Endothelial cell of umbilical vein (primary cell): Measurements from ENCODE around the gene ZBTB9. TPM values are rescaled to one million over a fixed set of nuclear protein-coding genes. Genes with fewer than 3 reads are reported as not detected.
A peak's percentile ranks its signal among the peaks of the same experiment; 100 is the strongest.

Experiments
- BruUV-seq: library from RNA; stranded (reverse); fragments of 400-500 nt; replicated peaks from 2 replicates; lab custom pipeline; 2021; lab: Mats Ljungman, UMichigan
- CTCF ChIA-PET: fragments of 300-600, 350-600 bp; sonication (Branson Sonifier 250); formaldehyde crosslinking; loops from one replicate; lab custom pipeline; 2021; ENCODE audit warnings: antibody characterized with exemption, inconsistent platforms; lab: Charles Lee
- POLR2A ChIA-PET: fragments of 300-600, 350-600 bp; sonication (Branson Sonifier 250); formaldehyde crosslinking; loops from one replicate; lab custom pipeline; 2021; ENCODE audit warnings: antibody characterized with exemption, inconsistent platforms; lab: Charles Lee
- DNase-seq: peaks from one replicate; pipeline ENCODE4 v3.0.0-alpha.2; 2011; ENCODE audit warnings: low read depth, low spot score
- FAIRE-seq: peaks from 2 replicates; lab custom pipeline; 2011; peaks lifted over from hg19 to GRCh38; lab: Jason Lieb, UNC
- H2AFZ ChIP-seq: 2 replicates; pipeline ENCODE4 v1.6.0; 2012; ENCODE audit warnings: low read depth, low read length, control low read depth, inconsistent platforms
- H3K27ac ChIP-seq: 2 replicates; pipeline ENCODE4 v1.5.1; 2011; ENCODE audit warnings: low read depth, mild to moderate bottlenecking, control low read depth, low read length, moderate library complexity; ENCODE audit not compliant: insufficient read depth
- H3K27me3 ChIP-seq, 2 experiments: 2 replicates each; pipeline versions ENCODE4 v1.6.0 to v1.6.1; 2011; ENCODE audit warnings: low read length in 2 of 2, mixed read lengths in 1 of 2; ENCODE audit not compliant: control insufficient read depth in 2 of 2, insufficient read depth in 2 of 2
- H3K36me3 ChIP-seq, 2 experiments: 2 replicates in 1 of 2; 3 replicates in 1 of 2; pipeline ENCODE4 v1.5.1; 2011; ENCODE audit warnings: low read length in 2 of 2, mild to moderate bottlenecking in 1 of 2, moderate library complexity in 1 of 2; ENCODE audit not compliant: control insufficient read depth in 2 of 2, insufficient read depth in 2 of 2; ENCODE audit errors: extremely low read depth in 1 of 2
- H3K4me1 ChIP-seq: 3 replicates; pipeline ENCODE4 v1.5.1; 2011; ENCODE audit warnings: mild to moderate bottlenecking, low read length; ENCODE audit not compliant: control insufficient read depth, insufficient read depth; ENCODE audit errors: extremely low read depth
- H3K4me2 ChIP-seq: 2 replicates; pipeline ENCODE4 v1.6.1; 2011; ENCODE audit warnings: low read length, control low read depth, mixed read lengths; ENCODE audit not compliant: insufficient read depth
- H3K4me3 ChIP-seq, 3 experiments: fragments of 200-600 bp in 1 of 3; sonication (generic), shearing (Covaris generic) in 1 of 3; replicated peaks in 1 of 3; 2 replicates each; pipeline ENCODE4 v1.5.1; 2011 to 2016; ENCODE audit warnings: control low read depth in 3 of 3, low read length in 3 of 3, mild to moderate bottlenecking in 2 of 3, inconsistent platforms in 1 of 3, low read depth in 1 of 3, moderate library complexity in 1 of 3; ENCODE audit not compliant: insufficient read depth in 1 of 3
- H3K79me2 ChIP-seq: 2 replicates; pipeline ENCODE4 v1.6.0; 2012; ENCODE audit warnings: low read length, inconsistent platforms; ENCODE audit not compliant: control insufficient read depth, insufficient read depth
- H3K9ac ChIP-seq: replicated peaks from 2 replicates; pipeline ENCODE3; 2011; ENCODE audit warnings: low read length, control low read depth; ENCODE audit not compliant: insufficient read depth; ENCODE audit errors: extremely low read depth
- H3K9me1 ChIP-seq: replicated peaks from 3 replicates; pipeline ENCODE4 v1.6.0; 2011; ENCODE audit warnings: mild to moderate bottlenecking, low read length; ENCODE audit not compliant: control insufficient read depth, insufficient read depth; ENCODE audit errors: extremely low read depth
- H3K9me3 ChIP-seq: replicated peaks from 2 replicates; pipeline ENCODE4 v1.5.1; 2012; ENCODE audit warnings: low read length, inconsistent platforms; ENCODE audit not compliant: control insufficient read depth, insufficient read depth
- H4K20me1 ChIP-seq: replicated peaks from 2 replicates; pipeline ENCODE3; 2011; ENCODE audit warnings: mild to moderate bottlenecking, low read length; ENCODE audit not compliant: control insufficient read depth, insufficient read depth; ENCODE audit errors: extremely low read depth
- CTCF ChIP-seq, 2 donors: IDR thresholded peaks; 1 replicate in 1 of 2; 2 replicates in 1 of 2; pipeline ENCODE4 v1.5.1; 2011; ENCODE audit warnings: low read length in 2 of 2, mild to moderate bottlenecking in 2 of 2, moderate library complexity in 2 of 2, control low read depth in 1 of 2, inconsistent platforms in 1 of 2, low read depth in 1 of 2; ENCODE audit not compliant: insufficient read depth in 1 of 2; ENCODE audit errors: extremely low read depth in 1 of 2
- EZH2 ChIP-seq: IDR thresholded peaks from 2 replicates; pipeline ENCODE4 v1.6.1; 2012; ENCODE audit warnings: borderline replicate concordance, low read depth, mild to moderate bottlenecking, moderate library complexity, low read length, inconsistent platforms; ENCODE audit not compliant: severe bottlenecking
- FOS ChIP-seq: IDR thresholded peaks from 2 replicates; pipeline ENCODE4 v1.6.1; 2011; ENCODE audit warnings: mild to moderate bottlenecking, low read length, moderate library complexity, borderline replicate concordance; ENCODE audit not compliant: insufficient read depth
- GATA2 ChIP-seq: IDR thresholded peaks from 2 replicates; pipeline ENCODE4 v1.7.0; 2011; ENCODE audit warnings: low read depth, mild to moderate bottlenecking, moderate library complexity, mixed read lengths, low read length; ENCODE audit not compliant: insufficient read length, insufficient read depth
- JUN ChIP-seq: IDR thresholded peaks from 2 replicates; pipeline ENCODE4 v1.6.1; 2011; ENCODE audit warnings: borderline replicate concordance, low read depth; ENCODE audit not compliant: insufficient read length, insufficient read depth
- MAX ChIP-seq: IDR thresholded peaks from 2 replicates; pipeline ENCODE4 v1.6.1; 2011; ENCODE audit not compliant: insufficient read depth, insufficient read length
- MYC ChIP-seq: IDR thresholded peaks from one replicate; pipeline ENCODE4 v1.6.1; 2011; ENCODE audit warnings: mild to moderate bottlenecking, low read depth, low read length
- POLR2A ChIP-seq: IDR thresholded peaks from 2 replicates; pipeline ENCODE4 v1.6.1; 2012; ENCODE audit warnings: low read depth, mild to moderate bottlenecking, control low read depth, low read length
- POLR2AphosphoS5 ChIP-seq: IDR thresholded peaks from 2 replicates; pipeline ENCODE4 v1.6.1; 2012; ENCODE audit warnings: low read depth, mild to moderate bottlenecking, control low read depth, low read length, moderate library complexity; ENCODE audit not compliant: insufficient read depth
- dilution Hi-C: fragments of 300-500 bp; cut with MboI; formaldehyde crosslinking; loops from one replicate; pipeline ENCODE4 v1.15.0; 2019; ENCODE audit warnings: low sequenced_read_pairs; ENCODE audit not compliant: extremely low pct_ligation_motif_present
- intact Hi-C: fragments of 100-400 bp; cut with micrococcal nuclease; formaldehyde crosslinking; loops from one replicate; pipeline ENCODE4 v1.10.0; 2022
- polyA plus RNA-seq, 4 experiments: library from polyadenylated mRNA; depleted of rRNA in 3 of 4; stranded (reverse) in 3 of 4; unstranded in 1 of 4; fragments of >200 nt; gene quantifications; 2 replicates each; pipeline versions ENCODE4 v1.2.1 to v1.2.3, GENCODE V29; 2011 to 2012; ENCODE audit warnings: missing spikeins in 1 of 4
- total RNA-seq: library from RNA; stranded (reverse); gene quantifications from 2 replicates; pipeline ENCODE4 v1.2.3, GENCODE V29; 2021

ZBTB9 gene
- total and polyA plus RNA-seq, 2 donors (not counting 3 experiments of a cell fraction or from before 2014, with no cell fraction given): 4.7 to 8.0 TPM

GRCh38 chr6:33459226-33459625 lies 4.8 kb downstream of the ZBTB9 start:
- Histone ChIP-seq H3K9ac (no peak overlapping the region), H3K4me2 (no peak overlapping the region), H3K27ac (no peak overlapping the region), H3K79me2 (no peaks in the 10 kb centered on the region), H3K27me3 (peaks cover 0 to 4% of the 10 kb centered on the region in 2 experiments), H3K4me1 (peaks cover 3% of the 10 kb centered on the region), H3K9me3 (no peaks in the 10 kb centered on the region), H4K20me1 (no peaks in the 10 kb centered on the region), H2AFZ (no peak overlapping the region), H3K4me3 (no peak overlapping the region), H3K9me1 (no peaks in the 10 kb centered on the region), H3K36me3 (no peaks in the 10 kb centered on the region)
- dilution Hi-C loops: no loop called here
- BruUV-seq: no TSS peak
- ChIA-PET CTCF (interaction anchor here (1.1 kb wide), 1 partner anchor 11 kb away, joined by 3 read pairs; no protein-coding TSS in a partner anchor), POLR2A (no interaction called here)
- intact Hi-C loops: no loop called here
- DNase-seq (no peak), FAIRE-seq (no peak)
- no peak for TF ChIP-seq CTCF (IDR thresholded peaks at IDR 0.05; ENCODE audit: extremely low read depth in 1 of 2, insufficient read depth in 1 of 2, low read depth in 1 of 2, low read length in 2 of 2)
- TF ChIP-seq JUN: peak; percentile 25
- no peak for TF ChIP-seq EZH2

DNA sequence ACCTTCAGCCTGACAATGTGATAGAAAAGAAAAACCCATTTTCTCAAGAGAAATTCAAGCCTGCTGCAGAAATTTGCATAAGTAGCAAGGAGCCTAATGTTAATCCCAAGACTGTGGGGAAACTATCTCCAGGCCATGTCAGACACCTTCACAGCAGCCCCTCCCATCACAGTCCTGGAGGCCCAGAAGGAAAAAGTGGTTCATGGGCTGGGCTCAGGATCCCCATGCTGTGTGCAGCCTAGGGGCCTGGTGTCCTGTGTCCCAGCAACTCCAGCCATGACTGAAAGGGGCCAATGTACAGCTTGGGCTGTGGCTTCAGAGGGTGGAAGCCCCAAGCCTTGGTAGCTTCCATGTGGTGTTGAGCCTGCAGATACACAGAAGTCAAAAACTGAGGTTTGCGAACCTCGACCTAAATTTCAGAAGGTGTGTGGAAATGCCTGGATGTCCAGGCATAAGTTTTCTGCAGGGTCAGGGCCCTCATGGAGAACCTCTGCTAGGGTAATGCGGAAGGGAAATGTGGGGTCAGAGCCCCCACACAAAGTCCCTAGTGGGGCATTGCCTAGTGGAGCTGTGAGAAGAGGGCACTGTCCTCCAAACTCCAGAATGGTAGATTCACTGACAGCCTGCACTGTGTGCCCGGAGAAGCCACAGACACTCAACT lies 11.8 kb downstream of the ZBTB9 start:
- DNase-seq (no peak), FAIRE-seq (no peak)
- intact Hi-C loops (no loop called here), dilution Hi-C loops (no loop called here)
- Histone ChIP-seq H3K27me3 (peaks cover 0 to 4% of the 10 kb centered on the region in 2 experiments), H3K9me1 (no peaks in the 10 kb centered on the region), H3K4me3 (no peak overlapping the region), H3K79me2 (no peaks in the 10 kb centered on the region), H3K4me2 (no peak overlapping the region), H4K20me1 (no peaks in the 10 kb centered on the region), H3K36me3 (no peaks in the 10 kb centered on the region), H3K27ac (no peak overlapping the region), H3K9me3 (no peaks in the 10 kb centered on the region), H3K4me1 (no peaks in the 10 kb centered on the region), H2AFZ (no peak overlapping the region), H3K9ac (no peak overlapping the region)
- no peak for TF ChIP-seq GATA2
- TF ChIP-seq POLR2AphosphoS5: no peak
- no peak for TF ChIP-seq POLR2A
- no peak for TF ChIP-seq CTCF (IDR thresholded peaks at IDR 0.05; ENCODE audit: extremely low read depth in 1 of 2, insufficient read depth in 1 of 2, low read depth in 1 of 2, low read length in 2 of 2)
- no peak for TF ChIP-seq MAX
- TF ChIP-seq JUN: no peak
- TF ChIP-seq MYC: no peak
- no peak for TF ChIP-seq FOS
- no peak for TF ChIP-seq EZH2
- ChIA-PET CTCF (no interaction called here), POLR2A (no interaction called here)
- no TSS peak for BruUV-seq
